PFSK-1 (cell line): ENCODE measurements around the gene WTAP.
A peak's percentile ranks its signal among the peaks of the same experiment; 100 is the strongest.

Experiments used
- FOXP2 ChIP-seq: optimal IDR thresholded peaks from 2 replicates; pipeline ENCODE3; 2011; ENCODE audit warnings: borderline replicate concordance, control low read depth, inconsistent platforms; ENCODE audit not compliant: insufficient read depth; ENCODE audit errors: extremely low read length, extremely low read depth
- POLR2AphosphoS5 ChIP-seq: IDR thresholded peaks from 2 replicates; pipeline ENCODE4 v1.6.1; 2012; ENCODE audit warnings: low read depth, mild to moderate bottlenecking, control low read depth, low read length, moderate library complexity
- REST ChIP-seq, 2 experiments: IDR thresholded peaks; 2 replicates each; pipeline versions ENCODE4 v1.6.1 to v1.8.0; 2011 to 2012; ENCODE audit warnings: low read depth in 2 of 2, low read length in 2 of 2, control low read depth in 1 of 2, inconsistent platforms in 1 of 2, mild to moderate bottlenecking in 1 of 2, moderate library complexity in 1 of 2; ENCODE audit not compliant: insufficient read depth in 1 of 2
- SIN3A ChIP-seq: IDR thresholded peaks from 2 replicates; pipeline ENCODE4 v1.6.1; 2012; ENCODE audit warnings: mild to moderate bottlenecking, low read length, moderate library complexity, borderline replicate concordance; ENCODE audit not compliant: insufficient read depth
- TAF1 ChIP-seq: IDR thresholded peaks from 2 replicates; pipeline ENCODE4 v1.6.1; 2012; ENCODE audit warnings: low read length, control low read depth, borderline replicate concordance; ENCODE audit not compliant: insufficient read depth

Gene WTAP

GRCh38 chr6:159691133-159691962 is 36.0 kb upstream of the WTAP start:
- TF ChIP-seq TAF1, result no peak
- no peak for TF ChIP-seq SIN3A
- TF ChIP-seq REST (IDR thresholded peaks at IDR 0.05; ENCODE audit: insufficient read depth in 1 of 2, low read depth in 2 of 2, low read length in 2 of 2), result no peak
- no peak for TF ChIP-seq FOXP2
- no peak for TF ChIP-seq POLR2AphosphoS5

GRCh38 chr6:159691963-159692287 is 35.4 kb upstream of the WTAP start:
- no peak for TF ChIP-seq FOXP2
- no peak for TF ChIP-seq TAF1
- no peak for TF ChIP-seq SIN3A
- no peak for TF ChIP-seq POLR2AphosphoS5
- no peak for TF ChIP-seq REST (IDR thresholded peaks at IDR 0.05; ENCODE audit: insufficient read depth in 1 of 2, low read depth in 2 of 2, low read length in 2 of 2)

GRCh38 chr6:159692303-159693127 is 34.8 kb upstream of the WTAP start:
- TF ChIP-seq REST (IDR thresholded peaks at IDR 0.05; ENCODE audit: insufficient read depth in 1 of 2, low read depth in 2 of 2, low read length in 2 of 2), result no peak
- no peak for TF ChIP-seq POLR2AphosphoS5
- TF ChIP-seq SIN3A, result no peak; the same call in 1 of the 2 replicates
- TF ChIP-seq FOXP2, result peak; percentile 16

GRCh38 chr6:159693128-159693893 is 34.0 kb upstream of the WTAP start, which contains the start of gene SOD2:
Gene SOD2, minus strand, starts transcription at chr6:159693241. Its CDS starts 74 bp downstream, at chr6:159693167.
- TF ChIP-seq SIN3A (no peak), FOXP2 (peak; percentile 72), TAF1 (peak; percentile 63), POLR2AphosphoS5 (peak; percentile 92), REST (IDR thresholded peaks at IDR 0.05; ENCODE audit: insufficient read depth in 1 of 2, low read depth in 2 of 2, low read length in 2 of 2) (peak in 1 of 2 experiments; percentile 54; a peak in 1 of 4 replicates)
